MM.1S (cell line): Measurements from ENCODE around the gene TTC1.

Experiments used
- CTCF ChIP-seq: fragments of 300-600 bp; sonication (generic); IDR thresholded peaks from 2 replicates; pipeline ENCODE4 v1.5.1; 2016; ENCODE audit warnings: antibody characterized with exemption, low read length, mixed read lengths
- EZH2 ChIP-seq: fragments of 300-600 bp; sonication (generic); optimal IDR thresholded peaks from 2 replicates; pipeline ENCODE3; 2017; ENCODE audit warnings: low read depth, mild to moderate bottlenecking, antibody characterized with exemption, low read length, mixed read lengths

GRCh38 chr5:160023007-160023907, 14.3 kb downstream of the TTC1 start:
- TF ChIP-seq CTCF = no peak
- TF ChIP-seq EZH2 = no peak
